NCI-H82 treated with DMSO at 0.1 percent for 48 hours (cell line): ENCODE measurements around the gene KBTBD4.
A peak's percentile ranks its signal among the peaks of the same experiment; 100 is the strongest.
"Not testable (repeated sequence)": the region's sequence is repeated elsewhere in the genome, so short reads cannot be mapped to it uniquely, and the experiment has no call there.

ENCODE experiments used
- DNase-seq: peaks from one replicate; lab custom pipeline; 2025; ENCODE audit not compliant: unreplicated experiment; lab: John Stamatoyannopoulos, UW

The KBTBD4 gene

DNA sequence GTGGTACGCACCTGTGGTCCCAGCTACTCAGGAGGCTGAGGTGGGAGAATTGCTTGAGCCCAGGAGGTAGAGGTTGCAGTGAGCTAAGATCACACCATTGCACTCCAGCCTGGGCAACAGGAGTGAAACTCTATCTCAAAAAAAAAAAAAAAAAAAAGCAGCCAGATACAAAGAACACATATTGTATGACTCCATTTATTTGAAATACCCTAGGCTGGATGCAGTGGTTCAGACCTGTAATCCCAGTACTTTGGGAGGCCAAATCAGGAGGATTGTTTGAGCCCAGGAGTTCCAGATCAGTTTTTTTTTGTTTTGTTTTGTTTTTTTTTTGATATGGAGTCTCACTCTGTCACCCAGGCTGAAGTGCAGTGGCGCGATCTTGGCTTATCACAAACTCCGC is 16.4 kb downstream of the KBTBD4 start:
- DNase-seq: not testable (repeated sequence)

DNA sequence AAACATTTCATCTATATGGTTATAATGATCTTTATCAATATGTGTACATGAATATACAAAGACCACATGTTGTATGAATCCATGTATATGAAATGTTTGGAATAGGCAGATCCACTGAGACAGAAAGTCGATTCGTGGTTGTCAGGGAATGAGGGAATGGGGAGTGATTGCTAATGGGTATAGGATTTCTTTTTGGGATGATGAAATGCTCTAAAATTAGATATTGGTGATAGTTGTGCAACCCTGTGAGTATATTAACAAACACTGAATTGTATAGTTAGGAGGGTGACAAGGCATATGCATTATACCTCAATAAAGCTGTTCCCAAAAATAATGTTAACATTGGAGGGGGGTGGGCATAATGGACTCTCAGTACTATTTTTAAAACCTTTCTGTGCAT is 18.3 kb downstream of the KBTBD4 start:
- no peak for DNase-seq

DNA sequence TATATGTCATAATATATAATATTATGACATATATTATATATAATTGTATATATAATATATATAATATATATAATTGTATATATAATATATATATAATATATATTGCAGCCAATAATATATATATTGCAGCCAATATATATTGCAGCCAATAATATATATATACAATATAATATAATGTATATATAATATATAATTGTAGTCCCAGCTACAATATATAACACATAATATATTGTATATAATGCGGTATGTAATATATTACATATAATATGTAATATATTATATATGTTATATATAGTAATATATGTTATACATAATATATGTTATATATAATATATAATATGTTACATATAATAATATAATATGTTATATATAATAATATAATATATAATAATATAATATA is 20.1 kb downstream of the KBTBD4 start:
- no peak for DNase-seq

- DNase-seq: not testable (repeated sequence)
Observed at GRCh38 chr11:47557004-47557403, 21.8 kb downstream of the KBTBD4 start.

DNA sequence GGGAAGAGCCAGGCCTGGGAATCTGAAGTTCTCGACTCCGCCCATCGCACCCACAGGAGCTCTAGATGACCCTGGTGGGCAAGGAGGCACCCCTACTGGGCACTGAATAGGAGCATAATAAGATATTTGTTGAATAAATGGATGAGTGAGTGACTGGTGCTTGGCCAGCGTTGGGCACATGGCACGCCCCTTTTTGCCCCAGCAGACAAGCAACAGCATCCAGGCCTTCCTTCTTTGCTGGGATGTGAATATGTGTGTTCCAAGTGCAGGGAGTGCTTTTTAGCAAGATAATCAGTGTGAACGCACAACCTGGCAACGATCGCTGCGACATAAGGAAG is 25.4 kb downstream of the KBTBD4 start:
- DNase-seq: no peak

DNA sequence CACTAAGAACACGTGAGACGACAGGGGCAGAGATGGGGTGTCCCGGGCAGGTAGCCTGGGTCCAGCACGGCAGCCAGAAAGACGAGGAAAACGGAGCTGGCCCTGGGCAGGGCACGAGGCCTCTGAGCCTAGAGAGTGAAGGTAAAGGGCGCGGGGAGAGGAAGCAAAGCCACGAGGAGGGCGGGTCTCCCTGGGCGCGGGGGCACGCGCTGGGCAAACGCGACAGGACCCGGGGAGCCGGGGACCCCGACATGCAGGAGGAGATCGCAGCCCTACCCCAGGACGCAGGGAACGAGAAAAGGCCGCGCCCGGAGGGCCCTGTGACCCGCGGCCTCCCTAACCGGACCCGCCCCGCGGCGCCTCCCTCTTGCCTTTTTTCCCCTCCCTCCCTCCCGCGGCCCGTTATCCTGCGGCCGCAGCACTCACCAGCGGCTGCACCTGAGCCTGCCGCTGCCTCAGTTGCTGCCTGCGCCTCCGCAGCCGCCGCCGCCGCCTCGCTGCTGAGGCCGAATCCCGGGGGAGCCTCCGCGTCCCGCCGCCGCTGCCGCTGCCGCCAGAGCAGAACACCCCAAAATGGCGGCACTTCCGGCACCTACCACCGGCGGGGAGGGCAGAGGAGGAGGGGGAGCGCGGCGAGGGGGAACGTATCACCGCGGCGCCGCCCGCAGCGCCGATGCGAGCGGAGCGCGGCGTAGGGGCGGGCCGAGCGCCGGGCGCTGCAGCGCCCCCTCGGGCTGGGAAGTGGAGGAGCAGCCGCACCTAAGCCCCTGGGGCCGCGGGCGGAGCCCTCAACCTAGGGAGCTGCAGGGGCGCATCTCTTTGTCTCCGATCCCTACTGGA is 26.0 kb downstream of the KBTBD4 start, which contains the start of gene CELF1:
Gene CELF1 (minus strand): TSS at position 567 of the 840 bp plus-strand sequence. CDS start 53,609 bp downstream, outside the sequence.
- peak; percentile 59 for DNase-seq

DNA sequence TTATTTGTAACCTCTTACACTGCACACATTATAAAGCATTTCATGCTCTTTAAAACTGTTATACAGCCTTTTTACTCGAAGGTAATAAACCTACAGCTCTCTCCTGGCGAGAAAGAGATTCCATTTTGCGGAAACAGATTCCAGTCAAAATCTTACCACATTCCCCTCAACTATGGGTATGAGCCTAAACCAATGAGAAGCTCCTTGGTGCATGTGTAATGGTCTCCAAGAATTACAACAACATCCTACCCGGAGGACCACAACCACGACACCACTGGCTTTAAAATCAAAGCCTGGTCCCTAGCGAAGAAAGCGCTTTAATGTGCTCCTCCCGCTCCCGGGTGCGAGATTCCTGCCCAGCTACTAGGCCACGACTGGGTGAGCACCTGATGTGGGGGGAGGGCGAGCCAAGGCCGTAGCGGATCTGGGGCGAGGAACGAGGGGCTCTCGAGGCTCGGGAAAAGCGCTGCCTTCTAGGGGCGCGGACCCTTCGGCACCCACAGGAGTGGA is 26.7 kb downstream of the KBTBD4 start:
- DNase-seq: no peak

GRCh38 chr11:47551086-47551485 is 27.7 kb downstream of the KBTBD4 start:
- no peak for DNase-seq

DNA sequence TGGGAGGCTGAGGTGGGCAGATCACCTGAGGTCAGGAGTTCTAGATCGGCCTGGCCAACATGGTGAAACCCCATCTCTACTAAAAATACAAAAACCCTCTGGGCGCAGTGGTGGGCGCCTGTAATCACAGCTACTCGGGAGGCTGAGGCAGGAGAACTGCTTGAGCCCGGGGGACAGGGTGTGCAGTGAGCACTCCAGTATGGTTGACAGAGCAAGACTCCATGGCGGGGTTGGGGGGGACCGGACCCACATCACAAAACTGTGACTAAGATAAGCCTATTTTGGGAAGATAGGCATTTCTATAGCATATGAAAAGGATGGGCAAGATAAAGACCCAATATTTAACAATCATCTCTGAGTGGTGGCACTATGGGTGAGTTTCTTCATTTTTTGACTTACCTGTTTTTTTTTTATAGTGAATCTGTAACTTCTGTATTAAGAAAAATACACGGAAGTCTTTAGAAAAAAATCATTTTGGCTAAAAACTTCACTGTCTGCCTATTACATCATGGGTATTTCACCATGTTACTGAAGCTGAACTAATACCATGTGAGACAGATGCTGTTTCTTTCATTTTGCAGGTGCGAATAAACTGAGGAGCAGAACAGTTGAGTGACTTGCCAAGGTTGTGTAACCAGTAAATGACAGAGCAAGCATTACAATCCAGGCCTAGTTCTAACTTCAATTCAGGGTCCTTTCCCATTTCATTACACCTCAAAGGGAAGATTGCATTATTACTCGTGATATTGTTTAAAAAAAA is 28.3 kb downstream of the KBTBD4 start:
- no peak for DNase-seq

GRCh38 chr11:47546274-47546673 is 32.5 kb downstream of the KBTBD4 start:
- DNase-seq: not testable (repeated sequence)

DNA sequence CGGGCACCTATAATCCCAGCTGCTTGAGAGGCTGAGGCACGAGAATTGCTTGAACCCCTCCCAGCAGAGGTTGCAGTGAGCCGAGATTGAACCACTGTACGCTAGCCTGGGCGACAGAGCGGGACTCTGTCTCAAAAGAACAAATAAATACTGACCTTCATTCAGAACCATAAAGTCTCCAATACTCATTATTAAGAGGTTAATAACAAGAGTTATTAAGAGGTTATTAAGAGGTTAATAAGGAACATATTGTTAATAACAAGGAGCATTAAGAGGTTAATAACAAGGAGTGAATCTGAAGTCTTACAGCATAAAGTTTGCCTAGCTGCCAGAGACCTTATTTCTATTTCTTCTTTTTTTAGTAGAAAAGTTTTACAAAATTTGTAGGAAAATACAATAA is 33.5 kb downstream of the KBTBD4 start:
- DNase-seq: no peak

- DNase-seq: no peak
Observed at GRCh38 chr11:47541070-47541469, 37.7 kb downstream of the KBTBD4 start.

DNA sequence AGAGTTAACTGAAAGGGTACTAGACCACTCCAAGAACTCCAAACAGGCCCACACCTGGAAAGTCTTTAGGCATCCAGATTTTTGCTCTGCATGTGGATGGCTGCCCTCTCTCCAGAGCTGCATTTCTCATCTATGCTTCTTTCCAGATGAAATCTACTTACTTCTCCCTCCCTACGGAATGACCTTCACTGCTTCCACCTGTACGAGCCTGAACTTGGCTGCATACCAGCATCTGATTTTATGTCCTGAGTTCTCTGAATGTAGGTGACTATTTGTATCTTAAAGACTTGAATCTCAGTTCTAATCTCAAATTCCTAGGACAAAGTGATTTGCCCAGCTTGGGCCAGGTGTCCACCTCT is 39.1 kb downstream of the KBTBD4 start:
- no peak for DNase-seq

- DNase-seq: no peak
Observed at GRCh38 chr11:47538741-47539565, 39.8 kb downstream of the KBTBD4 start.

DNA sequence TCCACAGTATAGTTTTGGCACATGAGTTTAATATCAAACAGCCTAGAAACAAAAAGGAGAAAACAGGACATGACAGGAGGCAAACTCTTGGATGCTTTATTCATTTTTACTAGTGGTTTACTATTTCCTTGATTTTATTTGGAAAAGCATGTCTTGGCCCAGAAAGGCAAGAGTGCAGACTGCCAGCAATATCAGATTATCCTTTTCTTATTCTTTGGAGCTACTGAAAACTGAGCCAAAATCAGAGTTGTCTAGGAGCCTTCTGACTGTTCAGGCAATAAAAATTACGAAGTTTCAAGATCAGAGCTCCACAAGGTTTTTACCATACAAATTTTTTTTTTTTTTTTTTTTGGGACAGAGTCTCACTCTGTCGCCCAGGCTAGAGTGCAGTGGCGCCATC is 41.9 kb downstream of the KBTBD4 start:
- DNase-seq: no peak

- no peak for DNase-seq
Observed at GRCh38 chr11:47534704-47535251, 44.0 kb downstream of the KBTBD4 start.

DNA sequence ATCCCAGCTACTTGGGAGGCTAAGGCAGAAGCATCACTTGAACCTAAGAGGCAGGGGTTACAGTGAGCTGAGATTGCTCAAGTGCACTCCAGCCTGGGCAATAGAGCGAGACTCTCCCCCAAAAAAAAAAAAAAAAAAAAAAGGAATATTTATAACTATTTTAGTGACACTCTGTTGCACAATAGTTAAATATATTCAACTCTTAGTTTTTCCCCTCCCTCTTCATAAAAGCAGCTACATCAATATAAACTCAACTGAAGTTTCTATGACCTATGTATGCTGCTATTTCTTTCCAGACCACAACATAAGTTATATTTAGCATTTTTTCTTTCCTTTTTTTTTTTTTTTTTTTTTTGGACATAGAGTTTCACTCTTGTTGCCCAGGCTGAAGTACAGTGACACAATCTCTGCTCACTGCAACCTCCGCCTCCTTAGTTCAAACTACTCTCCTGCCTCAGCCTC is 45.0 kb downstream of the KBTBD4 start:
- no peak for DNase-seq

DNA sequence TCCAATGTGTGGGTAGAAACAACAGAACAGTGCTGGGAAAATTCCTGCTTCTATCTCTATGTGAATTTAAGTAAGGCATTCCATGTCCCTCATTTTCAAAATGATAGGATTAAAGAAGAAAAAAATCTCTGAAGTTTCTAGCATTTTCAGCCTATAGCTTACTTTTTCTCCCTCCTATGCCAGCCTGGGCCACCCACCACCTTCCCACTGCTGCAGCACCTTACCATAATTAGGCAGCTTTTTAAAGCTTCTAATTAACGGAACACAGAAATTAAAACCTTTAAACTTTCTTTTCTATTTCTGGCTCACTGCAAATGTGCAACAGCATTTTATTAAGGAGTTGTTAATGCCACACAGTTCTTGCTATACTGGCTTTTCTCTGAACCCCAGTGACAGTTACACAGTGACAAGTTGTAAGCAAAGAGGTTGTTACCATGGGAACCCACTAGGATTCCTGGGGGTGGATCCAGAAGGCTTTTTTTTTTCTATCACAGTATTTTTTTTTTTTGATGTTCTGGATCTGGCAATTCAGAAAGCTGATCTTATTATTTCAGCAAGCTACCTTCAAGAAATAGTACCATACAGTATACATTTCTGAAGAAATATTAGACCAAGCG is 46.1 kb downstream of the KBTBD4 start:
- DNase-seq: no peak

- no peak for DNase-seq
Observed at GRCh38 chr11:47531666-47532065, 47.1 kb downstream of the KBTBD4 start.

GRCh38 chr11:47530721-47531120 is 48.0 kb downstream of the KBTBD4 start:
- not testable (repeated sequence) for DNase-seq
